ENCODE data around the gene CHD3. TPM values are rescaled to one million over a fixed set of nuclear protein-coding genes. Genes with fewer than 3 reads are reported as not detected.

The CHD3 gene
- total RNA-seq, 1 donor from 2014 or later: 53.3 TPM

DNA sequence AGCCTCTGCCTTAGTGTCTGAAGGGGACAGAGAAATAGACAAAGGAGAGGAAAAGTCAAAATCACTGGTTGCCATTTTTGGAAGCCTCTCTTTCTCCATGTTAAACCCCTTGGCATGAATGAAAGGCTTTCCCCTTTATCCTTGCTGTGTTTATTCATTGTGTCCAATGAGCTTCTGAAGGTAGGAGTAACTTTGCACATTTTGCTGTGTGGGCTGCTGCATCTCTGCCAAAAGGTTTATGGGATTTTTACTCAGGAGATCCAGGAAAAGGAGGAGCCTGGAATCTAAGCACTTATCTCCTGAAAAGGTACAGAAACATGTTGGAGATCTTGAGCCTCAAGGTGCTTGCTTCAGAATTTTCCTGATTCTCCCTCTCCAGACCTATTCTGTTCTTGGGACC lies 47.3 kb downstream of the CHD3 start:
- Mint-ChIP-seq H3K27ac (ENCODE audit: unreplicated experiment) (no peak overlapping the region), H3K4me1 (peaks cover 38% of the 10 kb centered on the region), H3K27me3 (ENCODE audit: low read depth) (no peaks in the 10 kb centered on the region), H3K4me3 (peak overlapping the region; percentile 50), H3K36me3 (ENCODE audit: low read depth) (peaks cover 10% of the 10 kb centered on the region), H3K9me3 (no peaks in the 10 kb centered on the region)
- TF ChIP-seq, protein P1, sequence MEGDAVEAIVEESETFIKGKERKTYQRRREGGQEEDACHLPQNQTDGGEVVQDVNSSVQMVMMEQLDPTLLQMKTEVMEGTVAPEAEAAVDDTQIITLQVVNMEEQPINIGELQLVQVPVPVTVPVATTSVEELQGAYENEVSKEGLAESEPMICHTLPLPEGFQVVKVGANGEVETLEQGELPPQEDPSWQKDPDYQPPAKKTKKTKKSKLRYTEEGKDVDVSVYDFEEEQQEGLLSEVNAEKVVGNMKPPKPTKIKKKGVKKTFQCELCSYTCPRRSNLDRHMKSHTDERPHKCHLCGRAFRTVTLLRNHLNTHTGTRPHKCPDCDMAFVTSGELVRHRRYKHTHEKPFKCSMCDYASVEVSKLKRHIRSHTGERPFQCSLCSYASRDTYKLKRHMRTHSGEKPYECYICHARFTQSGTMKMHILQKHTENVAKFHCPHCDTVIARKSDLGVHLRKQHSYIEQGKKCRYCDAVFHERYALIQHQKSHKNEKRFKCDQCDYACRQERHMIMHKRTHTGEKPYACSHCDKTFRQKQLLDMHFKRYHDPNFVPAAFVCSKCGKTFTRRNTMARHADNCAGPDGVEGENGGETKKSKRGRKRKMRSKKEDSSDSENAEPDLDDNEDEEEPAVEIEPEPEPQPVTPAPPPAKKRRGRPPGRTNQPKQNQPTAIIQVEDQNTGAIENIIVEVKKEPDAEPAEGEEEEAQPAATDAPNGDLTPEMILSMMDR (conservative IDR thresholded peaks at IDR 0.05): no peak
- DNase-seq (ENCODE audit: low read depth, low spot score): no peak

DNA sequence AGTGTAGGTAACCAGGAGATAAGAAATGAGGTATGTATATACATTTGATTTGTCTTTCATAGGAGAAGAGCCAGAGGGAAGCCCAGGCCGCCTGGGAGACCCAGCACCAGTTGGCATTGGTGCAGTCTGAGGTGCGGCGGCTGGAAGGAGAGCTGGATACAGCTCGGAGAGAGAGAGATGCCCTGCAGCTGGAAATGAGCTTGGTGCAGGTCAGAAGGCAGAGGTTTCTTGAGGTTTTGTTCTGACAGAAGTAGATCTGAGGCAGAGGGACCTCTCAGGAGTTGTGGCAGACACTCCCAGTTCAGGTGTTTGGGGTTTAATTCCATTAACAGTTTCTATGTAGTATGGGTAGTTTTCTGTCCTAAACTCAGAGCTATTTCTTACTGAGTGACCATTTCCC lies 51.4 kb downstream of the CHD3 start:
- H3K27ac Mint-ChIP-seq (ENCODE audit: unreplicated experiment): no peak overlapping the region
- H3K9me3 Mint-ChIP-seq: no peaks in the 10 kb centered on the region
- H3K27me3 Mint-ChIP-seq (ENCODE audit: low read depth): no peaks in the 10 kb centered on the region
- no peak overlapping the region for H3K4me3 Mint-ChIP-seq
- no peak for DNase-seq (ENCODE audit: low read depth, low spot score)
- TF ChIP-seq, protein P1 (conservative IDR thresholded peaks at IDR 0.05): no peak
- H3K4me1 Mint-ChIP-seq: peaks cover 5% of the 10 kb centered on the region
- peaks cover 10% of the 10 kb centered on the region for H3K36me3 Mint-ChIP-seq (ENCODE audit: low read depth)

DNA sequence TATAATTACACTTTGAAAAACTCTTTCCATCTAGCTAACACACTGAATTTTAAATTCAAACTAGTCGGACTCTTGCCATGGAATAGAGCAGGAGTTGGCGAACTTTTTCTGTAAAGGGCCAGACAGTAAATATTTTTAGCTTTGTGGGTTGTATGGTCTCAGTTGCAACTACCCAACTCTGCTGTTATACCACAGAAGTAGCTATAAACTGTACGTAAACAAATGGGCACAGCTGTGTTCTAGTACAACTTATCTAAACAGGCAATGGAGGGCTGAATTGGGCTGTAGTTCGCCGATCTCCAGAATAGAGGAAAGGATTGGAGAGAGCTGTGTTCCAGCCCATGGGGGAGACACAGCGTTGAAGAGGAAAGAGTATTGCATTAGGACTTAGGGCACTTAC lies 52.2 kb downstream of the CHD3 start:
- Mint-ChIP-seq H3K4me1 (peaks cover under 1% of the 10 kb centered on the region), H3K36me3 (ENCODE audit: low read depth) (peaks cover 10% of the 10 kb centered on the region), H3K27ac (ENCODE audit: unreplicated experiment) (no peak overlapping the region), H3K27me3 (ENCODE audit: low read depth) (no peaks in the 10 kb centered on the region), H3K9me3 (no peaks in the 10 kb centered on the region), H3K4me3 (no peak overlapping the region)
- no peak for DNase-seq (ENCODE audit: low read depth, low spot score)
- TF ChIP-seq, protein P1 (conservative IDR thresholded peaks at IDR 0.05): no peak

DNA sequence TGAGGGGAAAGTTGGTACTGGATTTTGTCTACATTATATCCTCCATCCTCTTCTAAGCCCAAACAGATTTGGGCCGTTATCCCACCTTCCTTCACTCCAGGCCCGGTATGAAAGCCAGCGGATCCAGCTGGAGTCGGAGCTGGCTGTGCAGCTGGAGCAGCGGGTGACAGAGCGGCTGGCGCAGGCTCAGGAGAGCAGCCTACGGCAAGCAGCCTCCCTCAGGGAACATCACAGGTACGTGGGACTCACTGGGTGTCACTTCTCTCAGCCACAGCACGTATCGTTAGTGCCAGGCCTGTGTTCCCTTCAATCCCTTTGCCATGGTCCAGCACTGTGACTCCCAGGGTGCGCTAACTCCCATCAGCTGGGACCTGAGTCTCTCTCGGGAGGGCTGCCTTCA lies 54.7 kb downstream of the CHD3 start:
- H3K36me3 Mint-ChIP-seq (ENCODE audit: low read depth): peaks cover 8% of the 10 kb centered on the region
- TF ChIP-seq, protein P1 (conservative IDR thresholded peaks at IDR 0.05): no peak
- no peaks in the 10 kb centered on the region for H3K9me3 Mint-ChIP-seq
- H3K27me3 Mint-ChIP-seq (ENCODE audit: low read depth): no peaks in the 10 kb centered on the region
- no peaks in the 10 kb centered on the region for H3K4me1 Mint-ChIP-seq
- H3K4me3 Mint-ChIP-seq: no peak overlapping the region
- DNase-seq (ENCODE audit: low read depth, low spot score): no peak
- peak overlapping the region; percentile 27 for H3K27ac Mint-ChIP-seq (ENCODE audit: unreplicated experiment)

DNA sequence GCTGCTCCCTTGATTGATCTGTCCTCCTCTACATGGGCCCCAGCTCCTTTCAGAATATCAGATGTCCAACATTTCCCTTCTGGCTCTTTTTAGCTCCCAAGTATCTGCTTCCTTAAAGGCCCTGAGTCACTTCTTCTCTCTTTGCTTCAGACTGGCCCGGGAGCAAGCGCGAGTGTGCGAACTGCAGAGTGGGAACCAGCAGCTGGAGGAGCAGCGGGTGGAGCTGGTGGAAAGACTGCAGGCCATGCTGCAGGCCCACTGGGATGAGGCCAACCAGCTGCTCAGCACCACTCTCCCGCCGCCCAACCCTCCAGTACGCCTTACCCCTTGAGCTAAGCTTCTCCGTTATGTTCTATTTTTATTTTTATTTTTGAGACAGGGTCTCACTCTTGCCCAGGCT lies 55.7 kb downstream of the CHD3 start:
- H3K4me1 Mint-ChIP-seq: no peaks in the 10 kb centered on the region
- no peaks in the 10 kb centered on the region for H3K27me3 Mint-ChIP-seq (ENCODE audit: low read depth)
- TF ChIP-seq, protein P1 (conservative IDR thresholded peaks at IDR 0.05): no peak
- no peak overlapping the region for H3K27ac Mint-ChIP-seq (ENCODE audit: unreplicated experiment)
- peaks cover 10% of the 10 kb centered on the region for H3K36me3 Mint-ChIP-seq (ENCODE audit: low read depth)
- no peak for DNase-seq (ENCODE audit: low read depth, low spot score)
- H3K4me3 Mint-ChIP-seq: no peak overlapping the region
- H3K9me3 Mint-ChIP-seq: no peaks in the 10 kb centered on the region

DNA sequence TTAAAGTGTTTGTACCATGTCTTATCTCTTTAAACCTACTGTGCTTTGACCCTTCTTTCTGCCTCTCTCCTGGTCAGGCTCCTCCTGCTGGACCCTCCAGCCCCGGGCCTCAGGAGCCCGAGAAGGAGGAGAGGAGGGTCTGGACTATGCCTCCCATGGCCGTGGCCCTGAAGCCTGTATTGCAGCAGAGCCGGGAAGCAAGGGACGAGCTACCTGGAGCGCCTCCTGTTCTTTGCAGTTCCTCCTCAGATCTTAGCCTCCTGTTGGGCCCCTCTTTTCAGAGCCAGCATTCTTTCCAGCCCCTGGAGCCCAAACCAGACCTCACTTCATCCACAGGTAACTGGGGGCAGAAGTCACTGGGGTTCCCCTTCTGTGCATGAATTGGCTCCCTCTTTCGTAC lies 57.1 kb downstream of the CHD3 start:
- DNase-seq (ENCODE audit: low read depth, low spot score): no peak
- Mint-ChIP-seq H3K4me1 (no peaks in the 10 kb centered on the region), H3K9me3 (no peaks in the 10 kb centered on the region), H3K27me3 (ENCODE audit: low read depth) (no peaks in the 10 kb centered on the region), H3K36me3 (ENCODE audit: low read depth) (peaks cover 11% of the 10 kb centered on the region), H3K27ac (ENCODE audit: unreplicated experiment) (no peak overlapping the region), H3K4me3 (no peak overlapping the region)
- TF ChIP-seq, protein P1 (conservative IDR thresholded peaks at IDR 0.05): no peak
